ENCODE data around the gene SCAF8.
A peak's percentile ranks its signal among the peaks of the same experiment; 100 is the strongest.

Gene SCAF8

DNA sequence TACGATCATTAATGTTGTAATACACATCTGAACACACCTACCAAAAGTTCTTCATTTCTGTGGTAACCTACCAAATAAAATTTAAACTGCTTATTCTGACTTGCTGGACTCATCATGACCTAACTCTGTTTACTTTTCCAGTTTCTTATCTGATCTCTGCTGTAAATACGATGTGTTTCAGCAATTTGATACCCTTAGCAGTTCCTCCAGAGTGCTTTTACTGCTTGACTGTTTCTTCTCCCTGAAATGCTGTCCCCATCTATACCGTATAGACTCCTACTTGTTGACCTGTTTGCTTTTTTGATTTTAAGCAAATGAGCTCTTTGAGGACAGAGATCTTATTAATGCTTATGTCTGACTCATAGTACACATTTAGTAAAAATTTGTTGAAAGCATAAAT lies 119.5 kb downstream of the SCAF8 start (continued):
- TF ChIP-seq ZSCAN16 (tag by site-specific recombination; IDR thresholded peaks at IDR 0.05) (no peak; the same call in 1 of the 2 replicates), ZNF37A (tag by site-specific recombination; IDR thresholded peaks at IDR 0.05) (0 out of 2 replicates have a peak, but pooled peaks have one; percentile 44), ZNF16 (tag by site-specific recombination; IDR thresholded peaks at IDR 0.05; ENCODE audit: low read depth) (no peak), ZNF510 (tag by site-specific recombination; IDR thresholded peaks at IDR 0.05; ENCODE audit: insufficient replicate concordance) (no peak), REPIN1 (tag by site-specific recombination; IDR thresholded peaks at IDR 0.05; ENCODE audit: low read depth) (no peak), ZNF664 (tag by site-specific recombination; IDR thresholded peaks at IDR 0.05) (no peak; the same call in 1 of the 2 replicates), MYNN (tag by site-specific recombination; IDR thresholded peaks at IDR 0.05; ENCODE audit: borderline replicate concordance) (peak; percentile 83; the same call in 1 of the 2 replicates)

DNA sequence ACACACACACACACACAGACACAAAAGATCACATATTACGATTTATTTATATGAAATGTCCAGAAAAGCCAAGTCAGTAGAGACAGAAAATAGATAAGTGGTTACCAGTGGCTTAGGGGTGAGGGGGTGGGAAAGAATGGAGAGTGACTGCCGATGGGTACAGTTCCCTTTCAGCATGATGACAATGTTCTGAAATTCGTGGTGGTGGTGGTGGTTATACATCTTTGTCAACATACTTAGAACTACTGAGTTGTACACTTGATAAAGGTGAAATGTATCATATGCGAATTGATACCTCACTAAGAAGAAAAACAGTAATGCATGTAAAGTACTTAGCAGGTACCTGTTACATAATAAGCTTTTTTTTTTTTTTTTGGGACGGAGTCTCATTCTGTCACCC lies 124.3 kb downstream of the SCAF8 start:
- no peak for TF ChIP-seq TRIM28 (IDR thresholded peaks at IDR 0.05; ENCODE audit: borderline replicate concordance, low read length)
- no peak for TF ChIP-seq SCRT2 (tag by site-specific recombination; IDR thresholded peaks at IDR 0.05)
- TF ChIP-seq ZNF837 (tag by site-specific recombination; IDR thresholded peaks at IDR 0.05) = no peak
- TF ChIP-seq ZNF488 (tag by site-specific recombination; IDR thresholded peaks at IDR 0.05) = no peak
- no peak for TF ChIP-seq ZNF16 (tag by site-specific recombination; IDR thresholded peaks at IDR 0.05; ENCODE audit: low read depth)
- no peak for TF ChIP-seq ZIC2 (tag by site-specific recombination; IDR thresholded peaks at IDR 0.05)
- TF ChIP-seq WT1 (tag by site-specific recombination; IDR thresholded peaks at IDR 0.05) = no peak
- no peak for TF ChIP-seq ZNF148 (tag by site-specific recombination; IDR thresholded peaks at IDR 0.05; ENCODE audit: borderline replicate concordance)
- no peak for TF ChIP-seq ZNF558 (tag by site-specific recombination; IDR thresholded peaks at IDR 0.05)
- TF ChIP-seq ZNF274 (IDR thresholded peaks at IDR 0.05; ENCODE audit: low read length) = no peak
- no peak for TF ChIP-seq ZNF274 (tag by site-specific recombination; IDR thresholded peaks at IDR 0.05; ENCODE audit: borderline replicate concordance)
- Histone ChIP-seq H3K9me3 (ENCODE audit: control insufficient read depth, insufficient read depth, low read depth, low read length) (no peaks in the 10 kb centered on the region), H3K4me3 (ENCODE audit: low read depth, low read length) (no peak overlapping the region), H3K36me3 (ENCODE audit: control insufficient read depth in 2 of 2, insufficient read depth in 1 of 2, low read length in 2 of 2) (no peaks in the 10 kb centered on the region; a peak in 1 of 3 replicates), H3K4me1 (ENCODE audit: control insufficient read depth, insufficient read depth, low read length) (peaks cover 11% of the 10 kb centered on the region), H3K27ac (ENCODE audit: extremely low read depth, low read depth, low read length) (no peak overlapping the region)
- ChIA-PET CTCF (interaction anchor here (1.3 to 3.1 kb wide), 3 partner anchors 10 to 182 kb away, joined by 3 to 15 read pairs (median 3); no protein-coding TSS in a partner anchor), POLR2A (no interaction called here)

- CTCF ChIA-PET = interaction anchor here (0.6 to 0.7 kb wide), 3 partner anchors 186 to 708 kb away, joined by 3 to 7 read pairs (median 4); no protein-coding TSS in a partner anchor
- Histone ChIP-seq H3K4me3 (ENCODE audit: low read depth, low read length) (no peak overlapping the region), H3K9me3 (ENCODE audit: control insufficient read depth, insufficient read depth, low read depth, low read length) (no peaks in the 10 kb centered on the region), H3K27ac (ENCODE audit: extremely low read depth, low read depth, low read length) (no peak overlapping the region), H3K36me3 (ENCODE audit: control insufficient read depth in 2 of 2, insufficient read depth in 1 of 2, low read length in 2 of 2) (no peaks in the 10 kb centered on the region; a peak in 1 of 3 replicates), H3K4me1 (ENCODE audit: control insufficient read depth, insufficient read depth, low read length) (peaks cover 6% of the 10 kb centered on the region; the same call in 1 of the 2 replicates)
- POLR2A ChIA-PET = no interaction called here
- TF ChIP-seq KLF10 (tag by site-specific recombination; IDR thresholded peaks at IDR 0.05) (no peak), ZNF558 (tag by site-specific recombination; IDR thresholded peaks at IDR 0.05) (no peak), ZNF391 (tag by site-specific recombination; IDR thresholded peaks at IDR 0.05; ENCODE audit: borderline replicate concordance, low read depth) (no peak), PRDM6 (tag by site-specific recombination; IDR thresholded peaks at IDR 0.05) (peak; percentile 21), SCRT2 (tag by site-specific recombination; IDR thresholded peaks at IDR 0.05) (peak; percentile 86), ZNF24 (tag by site-specific recombination; IDR thresholded peaks at IDR 0.05) (no peak), YY2 (tag by site-specific recombination; IDR thresholded peaks at IDR 0.05) (no peak), ZNF169 (tag by site-specific recombination; IDR thresholded peaks at IDR 0.05) (no peak), ZNF211 (tag by site-specific recombination; IDR thresholded peaks at IDR 0.05; ENCODE audit: low read depth) (no peak), SCRT1 (tag by site-specific recombination; IDR thresholded peaks at IDR 0.05; ENCODE audit: borderline replicate concordance) (peak; percentile 86), ZSCAN16 (tag by site-specific recombination; IDR thresholded peaks at IDR 0.05) (no peak), FEZF1 (tag by site-specific recombination; IDR thresholded peaks at IDR 0.05) (peak; percentile 89), ZNF202 (tag by site-specific recombination; IDR thresholded peaks at IDR 0.05; ENCODE audit: borderline replicate concordance) (no peak)
- TF ChIP-seq, protein P1, sequence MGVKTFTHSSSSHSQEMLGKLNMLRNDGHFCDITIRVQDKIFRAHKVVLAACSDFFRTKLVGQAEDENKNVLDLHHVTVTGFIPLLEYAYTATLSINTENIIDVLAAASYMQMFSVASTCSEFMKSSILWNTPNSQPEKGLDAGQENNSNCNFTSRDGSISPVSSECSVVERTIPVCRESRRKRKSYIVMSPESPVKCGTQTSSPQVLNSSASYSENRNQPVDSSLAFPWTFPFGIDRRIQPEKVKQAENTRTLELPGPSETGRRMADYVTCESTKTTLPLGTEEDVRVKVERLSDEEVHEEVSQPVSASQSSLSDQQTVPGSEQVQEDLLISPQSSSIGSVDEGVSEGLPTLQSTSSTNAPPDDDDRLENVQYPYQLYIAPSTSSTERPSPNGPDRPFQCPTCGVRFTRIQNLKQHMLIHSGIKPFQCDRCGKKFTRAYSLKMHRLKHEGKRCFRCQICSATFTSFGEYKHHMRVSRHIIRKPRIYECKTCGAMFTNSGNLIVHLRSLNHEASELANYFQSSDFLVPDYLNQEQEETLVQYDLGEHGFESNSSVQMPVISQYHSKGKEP (tag by site-specific recombination; IDR thresholded peaks at IDR 0.05) = peak; percentile 50; the same call in 1 of the 2 replicates
These were observed 128.6 kb downstream of the SCAF8 start for GRCh38 chr6:154861825-154862224.

Measured in HEK293 (cell line).